AG09309 (cell line): ENCODE data around the gene CMTM5.

ENCODE experiments used
- DNase-seq: peaks from one replicate; pipeline ENCODE4 v3.0.0-alpha.2; 2010; ENCODE audit warnings: low read depth
- H3K4me3 ChIP-seq: 2 replicates; pipeline ENCODE4 v1.5.1; 2011; ENCODE audit warnings: mild to moderate bottlenecking, low read depth, low read length, moderate library complexity; ENCODE audit not compliant: control insufficient read depth
- CTCF ChIP-seq: IDR thresholded peaks from 2 replicates; pipeline ENCODE4 v1.5.1; 2011; ENCODE audit warnings: mild to moderate bottlenecking, low read depth, low read length, inconsistent platforms; ENCODE audit not compliant: insufficient read depth, control insufficient read depth; ENCODE audit errors: missing control alignments

The CMTM5 gene

GRCh38 chr14:23370221-23370620, 6.6 kb upstream of the CMTM5 start:
- DNase-seq = no peak
- no peak for TF ChIP-seq CTCF
- no peak overlapping the region for H3K4me3 ChIP-seq

- no peak overlapping the region for H3K4me3 ChIP-seq
- DNase-seq = no peak
- TF ChIP-seq CTCF = no peak
Measured at GRCh38 chr14:23371865-23372264, 5.0 kb upstream of the CMTM5 start.

GRCh38 chr14:23372509-23372908, 4.3 kb upstream of the CMTM5 start, which contains the start of gene IL25:
Gene IL25, plus strand, starts transcription at chr14:23372809.
- H3K4me3 ChIP-seq = no peak within 1 kb of the TSS
- TF ChIP-seq CTCF = no peak
- no peak for DNase-seq

- no peak for TF ChIP-seq CTCF
- no peak overlapping the region for H3K4me3 ChIP-seq
- DNase-seq = no peak
Measured at GRCh38 chr14:23373041-23373440, 3.8 kb upstream of the CMTM5 start.

- no peak overlapping the region for H3K4me3 ChIP-seq
- no peak for DNase-seq
- TF ChIP-seq CTCF = no peak
Measured at GRCh38 chr14:23375527-23376251, 1.2 kb upstream of the CMTM5 start.

- DNase-seq = no peak
- no peak for TF ChIP-seq CTCF
- H3K4me3 ChIP-seq = no peak overlapping the region
Measured at GRCh38 chr14:23377198-23377550, 328 bp downstream of the CMTM5 start.
